NCI-H82 treated with DMSO at 0.1 percent for 48 hours (cell line): Measurements from ENCODE around the gene CPB2.

ENCODE experiments used
- DNase-seq: peaks from one replicate; lab custom pipeline; 2025; ENCODE audit not compliant: unreplicated experiment; lab: John Stamatoyannopoulos, UW

CPB2 gene, protein sequence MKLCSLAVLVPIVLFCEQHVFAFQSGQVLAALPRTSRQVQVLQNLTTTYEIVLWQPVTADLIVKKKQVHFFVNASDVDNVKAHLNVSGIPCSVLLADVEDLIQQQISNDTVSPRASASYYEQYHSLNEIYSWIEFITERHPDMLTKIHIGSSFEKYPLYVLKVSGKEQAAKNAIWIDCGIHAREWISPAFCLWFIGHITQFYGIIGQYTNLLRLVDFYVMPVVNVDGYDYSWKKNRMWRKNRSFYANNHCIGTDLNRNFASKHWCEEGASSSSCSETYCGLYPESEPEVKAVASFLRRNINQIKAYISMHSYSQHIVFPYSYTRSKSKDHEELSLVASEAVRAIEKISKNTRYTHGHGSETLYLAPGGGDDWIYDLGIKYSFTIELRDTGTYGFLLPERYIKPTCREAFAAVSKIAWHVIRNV

DNA sequence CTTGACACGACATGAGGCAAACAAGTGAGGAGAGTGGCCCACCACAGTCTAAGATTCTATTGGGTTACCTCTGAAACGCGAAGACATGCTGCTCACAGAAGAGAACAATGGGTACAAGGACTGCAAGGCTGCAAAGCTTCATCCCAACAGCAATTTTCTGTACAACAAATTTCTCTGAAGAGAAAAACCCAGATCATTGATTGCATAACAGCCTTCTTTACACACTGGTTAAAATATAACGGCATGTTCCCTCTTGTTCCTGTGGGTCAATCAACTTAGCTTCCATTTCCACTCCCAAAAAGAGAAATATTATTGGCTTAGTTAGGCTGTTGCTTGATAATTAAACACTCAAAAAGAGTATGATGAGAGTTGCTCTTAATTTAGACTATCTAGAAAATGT, at the start of gene CPB2:
Gene CPB2 (minus strand): TSS at position 166 of the 400 bp plus-strand sequence. CDS start 24 bp downstream, at position 142.
- no peak for DNase-seq

GRCh38 chr13:46154136-46154801, 49.4 kb upstream of the CPB2 start:
- DNase-seq = no peak

DNA sequence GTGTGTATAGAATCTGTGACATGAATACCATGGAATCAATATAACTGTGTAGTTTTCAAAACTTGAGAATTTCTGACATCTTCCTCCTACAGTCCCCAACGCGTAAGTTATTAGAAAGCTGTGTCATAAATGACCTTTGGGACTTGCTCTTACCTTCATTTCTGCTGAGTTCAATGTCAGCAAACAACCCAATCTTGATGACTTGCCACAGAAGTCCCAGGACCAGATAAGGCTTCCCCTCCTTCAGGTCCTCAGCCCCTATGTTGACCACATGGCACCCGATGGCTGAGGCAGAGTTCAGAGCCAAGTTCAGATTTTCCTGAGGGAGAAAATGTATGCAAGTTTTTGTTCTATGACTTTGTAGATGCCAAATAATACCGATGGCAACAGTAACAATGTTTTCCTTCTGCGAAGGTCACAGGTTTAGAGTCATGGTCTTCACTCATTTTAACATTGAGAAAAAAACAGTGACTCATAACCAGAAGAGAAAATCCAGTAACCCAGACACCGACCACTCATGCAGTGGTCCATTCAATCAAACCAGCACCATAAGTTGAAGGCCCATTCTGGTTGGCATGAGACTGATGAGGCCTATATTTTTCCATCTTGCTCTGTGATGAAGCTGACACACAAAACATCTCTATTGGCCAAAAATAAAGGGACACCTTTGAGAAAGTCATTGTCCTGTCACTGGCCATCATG, 47.9 kb upstream of the CPB2 start:
- no peak for DNase-seq

DNA sequence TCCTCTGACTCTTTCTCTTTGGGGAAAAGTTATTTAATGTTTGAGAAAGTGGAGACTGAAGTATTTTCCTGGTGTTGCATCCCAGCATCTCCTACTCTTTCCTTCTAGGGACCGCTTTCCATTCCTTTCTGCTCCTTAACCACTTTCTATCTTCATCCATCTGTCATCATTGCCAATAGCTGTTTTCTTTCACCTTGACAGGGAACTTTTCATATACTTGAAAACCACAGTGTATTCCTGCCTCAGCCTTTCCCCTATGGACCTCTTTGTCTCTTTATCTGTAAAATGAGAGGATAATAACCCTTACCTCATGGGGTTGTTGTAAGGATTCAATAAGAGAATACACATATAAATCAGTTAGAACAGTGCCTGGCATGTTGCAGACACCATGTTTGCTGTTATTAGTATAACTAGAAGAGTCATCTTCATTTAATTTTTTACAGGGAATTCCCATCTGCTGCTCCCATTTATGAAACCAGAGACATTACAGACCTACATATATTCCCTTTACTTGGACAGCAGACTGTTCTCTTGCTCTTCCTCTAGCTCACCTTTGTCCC, 45.4 kb upstream of the CPB2 start:
- DNase-seq = no peak

DNA sequence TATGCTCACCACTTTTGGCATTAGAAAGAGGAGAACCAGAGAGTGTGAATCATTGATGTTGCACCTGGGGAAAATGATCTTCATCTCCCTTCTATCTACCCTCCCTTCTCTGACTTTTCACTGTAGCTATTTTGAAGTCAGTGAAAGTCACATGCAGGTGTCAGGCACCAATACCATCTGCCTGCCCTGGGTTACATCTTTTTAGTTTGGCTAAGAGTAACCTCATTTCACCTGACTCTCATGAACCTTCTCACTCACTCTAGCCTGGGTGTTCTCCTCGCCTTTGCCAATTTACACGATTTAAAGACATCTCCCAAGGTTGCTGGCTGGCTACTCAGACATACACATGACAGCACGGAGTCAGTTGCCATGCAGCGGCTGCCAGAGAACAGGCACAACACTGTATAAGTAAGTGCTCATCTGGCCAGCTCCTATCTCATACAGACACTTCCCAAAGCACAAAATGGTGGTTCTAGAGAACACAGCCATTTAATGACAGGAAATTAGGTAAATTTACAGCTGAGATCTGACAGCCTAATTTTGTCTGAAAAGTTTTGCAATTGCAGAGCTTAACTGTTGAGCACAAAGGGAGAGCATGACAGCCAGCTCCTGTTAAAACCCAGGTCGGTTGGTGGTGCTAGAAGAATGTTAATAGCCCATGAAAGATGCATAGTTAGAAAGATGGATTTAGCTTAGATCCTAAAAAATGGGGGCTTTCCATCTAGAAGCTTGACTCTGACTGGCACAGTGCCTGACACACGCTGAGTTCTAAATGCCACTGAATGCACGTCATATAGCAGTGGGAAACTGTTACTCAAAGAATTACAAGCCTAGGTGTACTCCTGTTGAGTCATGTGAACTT, 44.7 kb upstream of the CPB2 start:
- DNase-seq = no peak

DNA sequence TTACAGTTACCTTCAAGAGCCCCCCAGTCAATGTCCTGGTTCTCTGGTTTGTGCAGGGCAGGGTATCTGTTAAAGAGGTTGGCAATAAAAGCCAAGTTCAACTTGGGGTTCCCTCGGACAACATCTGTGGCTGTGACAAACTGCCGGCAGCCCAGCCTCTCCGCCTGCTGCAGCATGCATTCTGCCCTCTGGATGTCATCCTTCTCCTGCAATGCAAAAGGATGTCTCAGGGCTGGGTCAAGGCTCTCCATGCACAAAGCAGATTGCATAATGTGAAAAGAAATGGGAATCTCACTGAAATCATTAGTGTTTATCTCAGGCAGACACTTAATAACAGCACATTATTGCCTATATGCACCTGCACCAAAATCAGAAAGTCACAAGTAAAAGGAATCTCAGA, 42.1 kb upstream of the CPB2 start:
- no peak for DNase-seq

DNA sequence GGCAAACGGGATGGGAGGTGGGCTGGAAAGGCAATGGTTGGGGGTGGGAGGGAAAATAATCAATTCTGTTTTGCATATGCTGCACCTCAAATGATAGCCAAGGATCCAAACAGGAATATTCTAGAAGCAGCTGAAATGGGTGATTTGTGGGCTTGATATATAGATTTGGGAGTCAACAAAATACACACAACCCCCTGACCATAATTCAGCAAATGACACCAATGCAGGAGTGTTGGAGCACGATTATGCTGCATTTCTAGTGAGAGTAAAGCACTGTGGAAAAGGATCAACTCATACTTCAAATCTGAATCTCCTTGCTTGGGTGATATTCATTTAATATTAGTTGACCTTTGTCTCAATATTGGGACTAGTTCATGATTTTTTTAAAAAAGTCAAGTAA, 41.1 kb upstream of the CPB2 start:
- no peak for DNase-seq

DNA sequence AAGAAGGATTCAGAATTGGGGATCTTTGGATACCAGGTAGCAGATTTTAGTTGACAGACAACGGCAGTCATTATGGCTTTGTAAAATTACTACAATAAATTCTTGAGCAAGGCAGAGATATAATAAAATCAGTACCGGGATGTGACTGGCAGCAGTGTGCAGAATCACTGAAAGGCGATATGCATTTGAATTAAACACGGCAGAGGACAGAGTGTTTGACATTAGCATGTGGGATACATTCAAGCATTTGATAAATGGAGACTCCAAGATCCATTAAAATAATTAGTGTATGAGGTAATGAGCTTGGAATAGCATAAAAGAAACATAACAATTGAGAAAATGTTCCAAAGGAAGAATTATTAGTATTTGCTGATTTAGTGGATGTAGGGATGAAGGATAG, 40.3 kb upstream of the CPB2 start:
- DNase-seq = no peak

DNA sequence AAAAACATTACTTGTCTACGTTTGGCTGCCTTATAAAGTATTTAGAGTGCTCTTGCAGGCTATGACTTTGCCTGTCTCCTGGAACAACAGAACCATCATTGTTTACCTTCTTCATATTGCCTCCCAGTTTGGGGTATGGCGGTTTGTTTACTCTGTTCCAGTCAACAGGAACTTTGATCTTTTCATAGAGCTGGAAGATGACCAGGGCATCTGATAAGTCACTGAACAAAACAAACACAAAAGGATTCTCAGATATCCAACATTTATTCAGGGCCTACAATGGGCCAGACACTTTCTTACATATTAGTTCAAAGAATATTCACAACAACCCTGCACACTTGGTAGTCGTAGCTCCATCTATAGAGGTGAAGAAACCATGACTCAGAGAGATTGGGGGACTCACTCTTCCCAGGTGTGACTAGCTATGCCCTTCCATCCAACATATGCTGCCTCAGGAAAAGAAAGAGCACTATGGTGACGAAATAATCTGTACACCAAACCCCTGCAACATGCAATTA, 38.4 kb upstream of the CPB2 start:
- DNase-seq = no peak

GRCh38 chr13:46142776-46143175, 37.9 kb upstream of the CPB2 start:
- no peak for DNase-seq

DNA sequence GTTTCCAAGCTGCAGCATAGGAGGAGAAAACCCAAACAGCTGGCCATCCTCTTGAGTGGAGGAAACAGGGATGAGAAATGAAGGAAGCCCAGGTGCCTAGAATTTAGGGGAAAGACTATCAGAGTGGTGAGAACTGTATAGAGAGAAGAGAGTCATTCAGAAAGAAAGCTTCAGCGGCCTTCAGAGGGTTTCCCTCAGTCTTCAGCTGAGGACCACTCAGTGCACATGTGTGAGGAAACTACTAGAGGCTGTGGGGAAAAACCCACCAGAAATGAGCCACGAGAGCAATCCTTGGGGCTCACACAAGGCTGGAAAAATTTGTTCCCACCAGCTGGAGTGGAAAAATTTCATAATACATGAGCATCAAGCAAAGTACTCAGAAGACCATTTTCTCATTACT, 35.2 kb upstream of the CPB2 start:
- no peak for DNase-seq

DNA sequence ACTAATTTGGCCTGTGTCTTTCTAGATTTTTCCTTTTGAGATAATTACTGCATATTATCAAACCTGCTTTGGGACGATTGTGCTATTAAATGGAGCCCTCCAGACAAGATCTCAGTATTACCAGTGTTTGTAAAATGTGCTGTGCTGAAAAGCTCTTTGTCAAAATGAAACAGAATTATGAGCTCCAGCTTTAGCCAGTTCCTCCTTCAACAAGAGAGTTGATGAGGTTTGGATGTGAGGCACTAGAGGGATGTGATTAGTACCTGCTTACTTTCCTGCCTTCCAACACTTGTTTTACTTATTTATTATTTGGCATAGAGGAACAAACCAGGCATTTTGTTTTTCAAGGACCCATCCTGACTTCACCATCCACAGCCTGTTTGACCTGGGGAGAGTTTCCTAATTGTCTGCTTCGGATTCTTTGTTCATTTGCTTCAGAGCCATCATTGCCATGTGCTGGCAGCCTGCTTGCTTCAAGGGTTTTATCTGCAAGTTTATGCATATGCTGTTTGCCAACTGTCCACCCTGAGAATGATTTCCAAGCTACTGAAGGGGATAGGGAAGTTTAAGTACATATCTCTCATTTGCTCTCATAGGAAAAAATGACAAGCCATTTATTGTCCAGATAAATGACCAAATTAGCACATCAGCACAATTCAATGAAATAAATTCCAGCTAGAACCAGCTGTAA, 32.9 kb upstream of the CPB2 start:
- DNase-seq = no peak

DNA sequence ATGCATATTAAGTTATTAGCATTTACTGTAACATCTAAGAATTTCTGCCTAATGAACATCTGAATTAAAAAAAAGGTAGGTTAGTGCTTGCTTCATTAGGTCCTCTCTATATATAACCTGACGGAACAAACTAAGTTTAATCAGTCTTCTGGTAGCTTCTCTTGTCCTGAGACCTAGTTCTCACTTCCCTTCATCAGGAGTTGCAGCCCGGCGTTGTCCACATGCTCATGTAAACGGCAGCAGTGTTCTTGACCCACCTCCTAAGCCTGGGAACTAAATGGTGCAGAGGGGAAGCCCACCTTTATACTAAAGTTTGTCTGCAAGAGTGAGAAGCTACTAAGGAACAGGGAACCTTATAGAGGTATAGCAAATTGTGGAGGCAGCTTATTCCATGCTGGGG, 31.9 kb upstream of the CPB2 start:
- DNase-seq = no peak

DNA sequence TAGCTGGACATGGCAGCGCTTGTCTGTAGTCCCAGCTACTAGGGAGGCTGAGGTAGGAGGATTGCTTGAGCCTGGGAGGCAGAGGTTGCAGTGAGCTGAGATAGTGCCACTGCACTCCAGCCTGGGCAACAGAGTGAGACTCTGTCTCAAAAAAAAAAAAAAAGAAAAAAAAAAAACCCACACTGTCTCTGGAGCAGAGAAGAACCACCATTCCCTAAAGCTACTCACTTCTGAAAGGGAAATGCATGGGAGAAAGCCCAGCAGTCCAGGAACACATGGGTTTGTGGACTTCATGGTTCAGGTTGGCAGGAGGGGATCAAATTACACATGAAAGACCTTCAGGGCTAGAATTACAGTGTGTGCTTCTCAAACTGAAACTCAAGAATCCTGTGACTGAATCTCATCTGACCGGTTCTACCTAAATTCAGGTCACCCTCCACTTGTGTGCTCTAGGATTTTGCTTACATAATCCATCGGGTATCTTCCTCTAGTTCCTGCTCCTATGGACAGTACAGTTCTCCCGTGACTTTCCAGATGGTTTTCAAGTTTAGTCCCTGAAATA, 30.2 kb upstream of the CPB2 start:
- no peak for DNase-seq

DNA sequence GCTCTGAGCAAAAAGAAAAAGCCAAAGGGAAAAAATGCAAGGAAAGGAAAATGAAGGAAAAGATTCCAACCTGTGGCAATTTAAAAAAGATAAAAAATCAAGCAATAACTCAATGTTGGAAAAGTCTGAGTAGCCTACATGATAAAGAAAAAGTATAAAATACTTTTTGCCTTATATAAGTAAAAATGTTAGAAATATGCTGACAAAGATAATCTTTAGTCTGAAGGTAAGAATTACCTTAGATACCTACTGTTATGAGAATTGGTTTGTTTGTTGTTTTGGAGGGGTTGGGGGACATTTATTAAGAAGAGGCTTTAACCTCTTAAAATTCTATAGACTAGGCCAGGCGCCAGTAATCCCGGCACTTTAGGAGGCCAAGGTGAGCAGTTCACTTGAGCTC, 29.7 kb upstream of the CPB2 start:
- DNase-seq = no peak

- no peak for DNase-seq
Measured at GRCh38 chr13:46132109-46132508, 27.3 kb upstream of the CPB2 start.

- no peak for DNase-seq
Measured at GRCh38 chr13:46131705-46132104, 26.9 kb upstream of the CPB2 start.

GRCh38 chr13:46129955-46130618, 25.3 kb upstream of the CPB2 start:
- DNase-seq = no peak

DNA sequence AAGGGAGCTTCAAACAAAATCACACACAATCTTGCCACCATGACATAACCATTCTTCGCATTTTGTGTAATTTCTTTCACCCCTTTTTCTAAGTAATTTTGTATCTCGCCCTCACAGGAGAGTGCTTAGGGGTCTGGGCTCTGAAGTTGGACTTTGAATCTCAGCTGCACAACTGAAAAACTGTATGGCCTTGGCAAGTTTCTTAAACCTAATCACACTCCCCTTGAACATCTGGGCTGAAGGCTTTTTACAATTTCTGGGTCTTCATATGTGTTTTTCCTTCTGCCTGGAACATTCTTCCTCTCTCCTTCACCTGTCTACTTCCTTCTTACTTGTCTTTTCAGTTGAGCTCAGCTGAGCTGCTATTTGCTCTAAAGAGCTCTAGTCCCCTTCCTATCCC, 24.3 kb upstream of the CPB2 start:
- DNase-seq = no peak
